PC-9 (cell line): ENCODE measurements around the gene HGF. TPM values are rescaled to one million over a fixed set of nuclear protein-coding genes. Genes with fewer than 3 reads are reported as not detected.

Experiments
- BruUV-seq: library from RNA; stranded (reverse); fragments of 400-500 nt; replicated peaks from 2 replicates; lab custom pipeline; 2021; lab: Mats Ljungman, UMichigan
- CTCF ChIA-PET: fragments of 300-600 bp; sonication (Branson Sonifier 250); formaldehyde crosslinking; loops from one replicate; lab custom pipeline; 2022; ENCODE audit warnings: antibody characterized with exemption; lab: Charles Lee
- POLR2A ChIA-PET: fragments of 300-600 bp; sonication (Branson Sonifier 250); formaldehyde crosslinking; loops from one replicate; lab custom pipeline; 2022; ENCODE audit warnings: antibody characterized with exemption; ENCODE audit not compliant: unreplicated experiment; lab: Charles Lee
- DNase-seq, 2 experiments: peaks; one replicate each; pipeline versions ENCODE4 v3.0.0 to v3.0.0-alpha.2; 2015 to 2022; ENCODE audit warnings: mixed read lengths in 1 of 2
- H2AFZ ChIP-seq: fragments of 200-600 bp; sonication (generic); 2 replicates; pipeline ENCODE4 v1.8.1; 2017; ENCODE audit warnings: antibody characterized with exemption
- H3F3A ChIP-seq: fragments of 200-600 bp; sonication (generic); 2 replicates; pipeline ENCODE4 v1.8.1; 2017; ENCODE audit warnings: antibody characterized with exemption, mild to moderate bottlenecking, low read depth; ENCODE audit not compliant: insufficient read depth
- H3K27ac ChIP-seq: fragments of 200-600 bp; sonication (generic); 2 replicates; pipeline ENCODE4 v1.6.1; 2016; ENCODE audit warnings: mixed run types
- H3K27me3 ChIP-seq: fragments of 200-600 bp; sonication (generic); 2 replicates; pipeline ENCODE4 v1.6.1; 2016; ENCODE audit warnings: low read depth, mixed run types; ENCODE audit not compliant: insufficient read depth
- H3K36me3 ChIP-seq: fragments of 200-600 bp; sonication (generic); 2 replicates; pipeline ENCODE4 v1.6.1; 2016; ENCODE audit warnings: low read depth, mixed run types
- H3K4me1 ChIP-seq: fragments of 200-600 bp; sonication (generic); replicated peaks from 2 replicates; pipeline ENCODE4 v1.6.1; 2016; ENCODE audit warnings: mixed run types; ENCODE audit not compliant: insufficient read depth
- H3K4me2 ChIP-seq: fragments of 200-600 bp; sonication (generic); 2 replicates; pipeline ENCODE4 v1.6.1; 2017; ENCODE audit warnings: mixed run types
- H3K4me3 ChIP-seq: fragments of 200-600 bp; sonication (generic); 2 replicates; pipeline ENCODE4 v1.6.1; 2016; ENCODE audit warnings: mixed run types
- H3K79me2 ChIP-seq: fragments of 200-600 bp; sonication (generic); 2 replicates; pipeline ENCODE4 v1.6.1; 2017; ENCODE audit warnings: low read depth, mixed run types
- H3K9me2 ChIP-seq: fragments of 200-600 bp; sonication (generic); 2 replicates; pipeline ENCODE4 v1.8.1; 2017; ENCODE audit warnings: mild to moderate bottlenecking; ENCODE audit not compliant: insufficient read depth
- H3K9me3 ChIP-seq: fragments of 200-600 bp; sonication (generic); 2 replicates; pipeline ENCODE4 v1.8.1; 2016; ENCODE audit warnings: low read depth; ENCODE audit not compliant: insufficient read depth
- H4K20me1 ChIP-seq: fragments of 200-600 bp; sonication (generic); 2 replicates; pipeline ENCODE4 v1.8.1; 2017; ENCODE audit not compliant: insufficient read depth
- EZH2 ChIP-seq: fragments of 200-600 bp; sonication (generic); IDR thresholded peaks from 2 replicates; pipeline ENCODE4 v1.8.0; 2017; ENCODE audit warnings: antibody characterized with exemption, low read depth
- intact Hi-C: fragments of 100-400 bp; cut with micrococcal nuclease; formaldehyde crosslinking; loops from one replicate; pipeline ENCODE4 v1.10.0; 2022; ENCODE audit not compliant: unreplicated experiment
- total RNA-seq: library from RNA; stranded (reverse); gene quantifications from 2 replicates; pipeline ENCODE4 v1.2.3, GENCODE V29; 2021
- TF ChIP-seq, protein P1 (sequence below): fragments of 200-600 bp; sonication (generic); conservative IDR thresholded peaks from 2 replicates; pipeline ENCODE4 v1.6.1; 2017; ENCODE audit warnings: mixed run types, antibody characterized with exemption, mild to moderate bottlenecking, moderate library complexity

HGF gene
- total RNA-seq, 1 experiment from 2014 or later: not detected

DNA sequence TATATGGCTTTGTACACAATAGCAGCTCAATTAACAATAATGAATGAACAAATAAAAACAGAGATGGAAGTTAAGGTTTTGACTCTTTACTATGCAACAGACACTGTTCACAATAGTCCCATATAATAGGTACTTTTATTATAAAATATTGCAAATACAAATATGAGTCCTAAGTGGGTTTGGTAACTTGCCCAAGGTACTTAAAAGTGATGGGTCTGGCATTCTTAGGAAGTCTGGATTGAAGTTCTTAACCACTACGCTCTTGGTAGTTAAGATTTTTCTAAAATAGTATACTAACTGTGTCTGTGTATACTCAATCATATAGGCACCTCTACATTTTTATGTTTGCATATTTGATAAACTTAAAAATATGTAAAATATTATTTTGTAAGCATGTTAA, 55.5 kb downstream of the HGF start:
- Histone ChIP-seq H3K4me3 (no peak overlapping the region), H3K27ac (no peak overlapping the region), H3K36me3 (no peaks in the 10 kb centered on the region), H3K9me3 (no peaks in the 10 kb centered on the region), H3K9me2 (no peaks in the 10 kb centered on the region), H3K27me3 (no peaks in the 10 kb centered on the region), H4K20me1 (no peaks in the 10 kb centered on the region), H3K4me1 (no peaks in the 10 kb centered on the region), H3F3A (no peaks in the 10 kb centered on the region), H3K4me2 (no peak overlapping the region), H3K79me2 (no peaks in the 10 kb centered on the region), H2AFZ (no peak overlapping the region)
- intact Hi-C loops: loop anchor here (2.0 kb wide), 1 partner anchor 302 kb away; no protein-coding TSS in a partner anchor
- POLR2A ChIA-PET: no interaction called here
- TF ChIP-seq, protein P1, sequence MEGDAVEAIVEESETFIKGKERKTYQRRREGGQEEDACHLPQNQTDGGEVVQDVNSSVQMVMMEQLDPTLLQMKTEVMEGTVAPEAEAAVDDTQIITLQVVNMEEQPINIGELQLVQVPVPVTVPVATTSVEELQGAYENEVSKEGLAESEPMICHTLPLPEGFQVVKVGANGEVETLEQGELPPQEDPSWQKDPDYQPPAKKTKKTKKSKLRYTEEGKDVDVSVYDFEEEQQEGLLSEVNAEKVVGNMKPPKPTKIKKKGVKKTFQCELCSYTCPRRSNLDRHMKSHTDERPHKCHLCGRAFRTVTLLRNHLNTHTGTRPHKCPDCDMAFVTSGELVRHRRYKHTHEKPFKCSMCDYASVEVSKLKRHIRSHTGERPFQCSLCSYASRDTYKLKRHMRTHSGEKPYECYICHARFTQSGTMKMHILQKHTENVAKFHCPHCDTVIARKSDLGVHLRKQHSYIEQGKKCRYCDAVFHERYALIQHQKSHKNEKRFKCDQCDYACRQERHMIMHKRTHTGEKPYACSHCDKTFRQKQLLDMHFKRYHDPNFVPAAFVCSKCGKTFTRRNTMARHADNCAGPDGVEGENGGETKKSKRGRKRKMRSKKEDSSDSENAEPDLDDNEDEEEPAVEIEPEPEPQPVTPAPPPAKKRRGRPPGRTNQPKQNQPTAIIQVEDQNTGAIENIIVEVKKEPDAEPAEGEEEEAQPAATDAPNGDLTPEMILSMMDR: no peak
- no peak for TF ChIP-seq EZH2
- DNase-seq: no peak
- no TSS peak for BruUV-seq
- CTCF ChIA-PET: no interaction called here

- no TSS peak for BruUV-seq
- no peaks in the 10 kb centered on the region for H3K9me3 ChIP-seq
- H3K9me2 ChIP-seq: no peaks in the 10 kb centered on the region
- no peaks in the 10 kb centered on the region for H3F3A ChIP-seq
- H3K79me2 ChIP-seq: no peaks in the 10 kb centered on the region
- no peak overlapping the region for H3K27ac ChIP-seq
- no peak overlapping the region for H3K4me3 ChIP-seq
- CTCF ChIA-PET: no interaction called here
- no peaks in the 10 kb centered on the region for H3K27me3 ChIP-seq
- POLR2A ChIA-PET: no interaction called here
- H3K36me3 ChIP-seq: no peaks in the 10 kb centered on the region
- no peak for DNase-seq
- no peak overlapping the region for H3K4me2 ChIP-seq
- no peak overlapping the region for H2AFZ ChIP-seq
- no peaks in the 10 kb centered on the region for H4K20me1 ChIP-seq
- no peaks in the 10 kb centered on the region for H3K4me1 ChIP-seq
- TF ChIP-seq EZH2: no peak
- TF ChIP-seq, protein P1: no peak
- intact Hi-C loops: no loop called here
These were observed 59.1 kb downstream of the HGF start for GRCh38 chr7:81710751-81711150.

- Histone ChIP-seq H3K4me1 (no peaks in the 10 kb centered on the region), H3K27ac (no peak overlapping the region), H3K9me3 (no peaks in the 10 kb centered on the region), H3K4me2 (no peak overlapping the region), H3F3A (no peaks in the 10 kb centered on the region), H2AFZ (no peak overlapping the region), H3K27me3 (no peaks in the 10 kb centered on the region), H3K79me2 (no peaks in the 10 kb centered on the region), H3K36me3 (no peaks in the 10 kb centered on the region), H3K9me2 (no peaks in the 10 kb centered on the region), H3K4me3 (no peak overlapping the region), H4K20me1 (no peaks in the 10 kb centered on the region)
- BruUV-seq: no TSS peak
- no peak for DNase-seq
- TF ChIP-seq, protein P1: no peak
- TF ChIP-seq EZH2: no peak
- intact Hi-C loops: no loop called here
- CTCF ChIA-PET: no interaction called here
- POLR2A ChIA-PET: no interaction called here
These were observed 60.0 kb downstream of the HGF start for GRCh38 chr7:81709836-81710235.
